Measurements from ENCODE around the gene PSKH1.

DNA sequence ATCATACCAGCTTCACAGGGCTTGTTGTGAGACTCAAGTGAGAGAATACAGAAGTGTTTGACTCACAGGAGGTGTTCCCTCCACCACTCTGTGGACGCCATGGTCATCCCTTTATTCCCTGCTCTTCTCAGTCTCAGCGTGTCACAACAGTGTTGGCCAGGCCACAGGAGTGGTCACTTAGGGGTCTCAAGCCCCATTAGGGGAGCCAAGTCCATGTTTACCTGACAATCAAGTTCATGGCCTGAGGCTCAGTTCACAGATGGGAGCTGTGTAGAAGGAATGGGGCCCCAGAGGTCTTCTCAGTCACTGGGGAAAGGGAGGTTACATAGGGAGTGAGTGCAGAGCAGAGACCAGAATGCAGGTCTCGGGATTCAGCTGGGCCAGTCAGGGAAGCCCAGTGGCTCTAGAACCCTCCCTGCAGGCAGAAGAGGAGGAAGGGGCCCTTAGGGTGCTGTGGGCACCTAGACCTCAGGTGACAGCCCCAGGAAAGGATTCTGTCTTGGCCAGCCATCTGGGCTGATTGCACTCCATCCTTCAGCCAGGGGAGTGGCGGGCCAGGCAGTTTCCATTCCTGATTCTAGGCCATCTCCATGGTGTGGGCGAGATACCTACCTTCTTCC, 36.0 kb upstream of the PSKH1 start:
- TF ChIP-seq, protein P1, sequence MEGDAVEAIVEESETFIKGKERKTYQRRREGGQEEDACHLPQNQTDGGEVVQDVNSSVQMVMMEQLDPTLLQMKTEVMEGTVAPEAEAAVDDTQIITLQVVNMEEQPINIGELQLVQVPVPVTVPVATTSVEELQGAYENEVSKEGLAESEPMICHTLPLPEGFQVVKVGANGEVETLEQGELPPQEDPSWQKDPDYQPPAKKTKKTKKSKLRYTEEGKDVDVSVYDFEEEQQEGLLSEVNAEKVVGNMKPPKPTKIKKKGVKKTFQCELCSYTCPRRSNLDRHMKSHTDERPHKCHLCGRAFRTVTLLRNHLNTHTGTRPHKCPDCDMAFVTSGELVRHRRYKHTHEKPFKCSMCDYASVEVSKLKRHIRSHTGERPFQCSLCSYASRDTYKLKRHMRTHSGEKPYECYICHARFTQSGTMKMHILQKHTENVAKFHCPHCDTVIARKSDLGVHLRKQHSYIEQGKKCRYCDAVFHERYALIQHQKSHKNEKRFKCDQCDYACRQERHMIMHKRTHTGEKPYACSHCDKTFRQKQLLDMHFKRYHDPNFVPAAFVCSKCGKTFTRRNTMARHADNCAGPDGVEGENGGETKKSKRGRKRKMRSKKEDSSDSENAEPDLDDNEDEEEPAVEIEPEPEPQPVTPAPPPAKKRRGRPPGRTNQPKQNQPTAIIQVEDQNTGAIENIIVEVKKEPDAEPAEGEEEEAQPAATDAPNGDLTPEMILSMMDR (IDR thresholded peaks at IDR 0.05; ENCODE audit: low read depth, low read length, missing input control), result no peak
- no peak for TF ChIP-seq EGR1 (IDR thresholded peaks at IDR 0.05; ENCODE audit: low read depth in 2 of 2)
- no peak for TF ChIP-seq GABPA (IDR thresholded peaks at IDR 0.05 in 1 of 2, conservative IDR thresholded peaks at IDR 0.05 in 1 of 2)
- TF ChIP-seq JUND (IDR thresholded peaks at IDR 0.05), result no peak
- no peak for TF ChIP-seq HNF4A (conservative IDR thresholded peaks at IDR 0.05)
- no peak for TF ChIP-seq TAF1 (conservative IDR thresholded peaks at IDR 0.05)

Measured in liver (tissue), 3 donors.